HG03039 (cell line): ENCODE measurements around the gene AGBL5.
"Not testable (repeated sequence)": the region's sequence is repeated elsewhere in the genome, so short reads cannot be mapped to it uniquely, and the experiment has no call there.

Experiments used
- ATAC-seq: cut with Tn5 transposase; IDR thresholded peaks from one replicate; pipeline ENCODE4 v1.9.1; 2021; ENCODE audit warnings: mild to moderate bottlenecking, moderate library complexity; ENCODE audit not compliant: unreplicated experiment

Gene AGBL5

DNA sequence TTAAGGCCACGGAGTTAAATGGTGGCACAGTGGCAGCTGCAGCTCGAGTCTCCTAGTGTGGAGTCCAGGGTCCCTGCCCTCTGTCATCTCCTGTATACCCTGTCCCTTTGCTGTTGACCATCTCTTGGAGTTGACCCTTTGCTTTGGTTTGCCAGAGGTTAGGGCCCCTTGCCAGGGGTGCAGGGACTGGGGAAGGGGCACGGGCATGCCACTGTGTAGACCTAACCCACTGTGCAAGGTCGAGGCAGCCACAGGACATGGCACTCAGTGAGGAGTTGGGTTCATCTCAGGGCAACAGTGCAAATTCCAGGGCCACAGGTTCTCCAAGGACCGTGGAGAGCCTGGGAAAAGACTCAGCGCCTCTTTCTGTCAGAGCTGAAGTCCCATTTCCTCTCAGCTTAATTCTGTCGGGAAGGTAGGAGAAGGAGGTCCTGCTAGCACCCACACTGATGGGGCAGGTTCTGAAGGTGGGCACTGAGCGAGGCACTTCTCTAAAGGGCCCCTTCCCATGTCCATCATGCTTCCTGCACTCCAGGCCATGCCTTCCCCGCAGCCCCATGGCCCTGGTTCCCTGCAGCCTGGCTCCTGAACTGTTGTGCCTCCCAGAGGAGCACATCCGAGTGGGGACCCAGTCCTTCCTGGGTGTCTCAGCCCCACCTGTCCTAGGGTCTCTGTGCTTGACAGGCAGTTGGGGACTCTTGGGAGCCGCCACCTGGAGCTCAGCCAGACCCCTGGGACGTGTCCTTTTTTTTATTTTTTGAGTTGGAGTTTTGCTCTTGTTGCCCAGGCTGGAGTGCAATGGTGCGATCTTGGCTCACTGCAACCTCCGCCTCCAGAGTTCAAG lies 37.9 kb downstream of the AGBL5 start:
- no peak for ATAC-seq

DNA sequence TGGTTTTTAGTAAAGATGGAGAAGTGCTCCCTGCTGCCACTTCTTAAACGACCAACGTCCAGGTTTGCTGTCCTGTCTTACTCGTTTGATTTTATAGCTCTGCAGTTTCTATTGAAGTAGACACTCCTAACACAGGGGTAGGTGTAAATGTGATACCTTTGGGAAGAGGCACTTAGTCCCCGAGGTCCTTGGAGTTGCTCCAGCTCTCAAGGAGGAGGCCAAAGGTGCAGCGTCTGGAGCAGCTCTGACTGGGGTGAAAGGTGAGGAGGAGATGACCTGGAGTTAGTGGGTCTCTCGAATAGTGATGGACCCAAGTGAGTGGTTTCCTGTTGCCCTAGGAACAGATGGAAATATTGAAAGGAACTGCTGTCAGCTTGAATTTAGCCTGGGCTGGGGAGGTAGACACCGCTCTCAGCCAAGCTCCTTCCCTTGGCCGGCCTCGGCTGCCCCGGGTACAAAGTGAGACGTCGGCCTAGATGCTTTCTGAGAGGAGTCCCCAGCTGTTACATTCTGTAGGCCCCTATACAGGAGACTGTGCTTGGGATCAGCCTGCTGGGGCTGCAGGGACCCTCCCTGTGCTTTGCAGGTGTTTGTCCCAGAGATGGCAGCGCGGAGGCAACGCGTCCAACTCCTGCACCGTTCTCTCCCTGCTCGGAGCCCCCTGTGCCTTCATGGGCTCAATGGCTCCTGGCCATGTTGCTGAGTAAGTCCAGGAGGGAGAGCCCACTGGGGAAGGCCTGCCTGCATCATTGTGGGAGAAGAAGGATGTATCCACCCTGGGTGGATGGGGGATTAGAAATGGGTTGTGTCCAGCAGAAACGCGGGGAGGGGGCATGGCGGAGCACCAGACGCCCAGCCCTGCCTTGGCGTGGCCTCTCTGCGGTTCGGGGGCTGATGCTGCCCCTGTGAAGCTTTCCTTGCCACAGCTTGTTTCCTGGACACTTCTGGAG lies 40.6 kb downstream of the AGBL5 start:
- no peak for ATAC-seq

DNA sequence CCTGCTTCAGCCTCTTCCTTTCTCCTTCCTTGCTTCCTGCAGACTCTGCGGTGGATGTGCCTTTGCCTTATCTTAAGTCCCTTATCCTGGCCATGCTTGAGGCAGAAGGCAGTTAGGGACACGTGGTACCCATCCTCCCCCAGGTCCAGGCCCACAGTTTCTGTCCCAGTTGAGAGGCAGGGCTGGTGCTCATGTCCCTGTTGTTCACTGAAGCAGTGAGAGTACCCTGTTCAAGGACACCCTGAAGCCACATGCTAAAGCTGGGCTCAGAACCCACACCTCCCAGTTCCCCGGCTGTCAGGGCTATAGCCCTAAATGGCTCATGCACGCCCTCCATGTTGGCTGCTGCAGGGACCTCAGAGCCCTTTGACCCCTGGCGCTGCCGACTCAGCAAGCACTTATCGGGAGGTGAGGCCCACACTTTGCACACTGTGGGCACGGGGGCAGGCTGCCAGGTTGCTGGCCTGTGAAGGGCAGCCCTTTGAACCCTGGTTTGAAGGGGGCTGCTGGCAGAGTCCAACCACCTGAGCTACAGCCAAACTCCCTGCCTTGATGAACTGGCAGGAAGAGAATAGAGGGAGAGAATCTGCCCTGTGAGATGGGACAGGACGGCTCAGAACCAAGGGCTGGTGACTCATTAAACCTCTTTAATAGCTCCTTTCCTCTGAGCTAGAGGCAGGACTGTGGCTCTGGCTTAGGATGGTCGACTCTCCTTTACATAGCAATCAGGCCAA lies 41.4 kb downstream of the AGBL5 start:
- ATAC-seq = no peak

DNA sequence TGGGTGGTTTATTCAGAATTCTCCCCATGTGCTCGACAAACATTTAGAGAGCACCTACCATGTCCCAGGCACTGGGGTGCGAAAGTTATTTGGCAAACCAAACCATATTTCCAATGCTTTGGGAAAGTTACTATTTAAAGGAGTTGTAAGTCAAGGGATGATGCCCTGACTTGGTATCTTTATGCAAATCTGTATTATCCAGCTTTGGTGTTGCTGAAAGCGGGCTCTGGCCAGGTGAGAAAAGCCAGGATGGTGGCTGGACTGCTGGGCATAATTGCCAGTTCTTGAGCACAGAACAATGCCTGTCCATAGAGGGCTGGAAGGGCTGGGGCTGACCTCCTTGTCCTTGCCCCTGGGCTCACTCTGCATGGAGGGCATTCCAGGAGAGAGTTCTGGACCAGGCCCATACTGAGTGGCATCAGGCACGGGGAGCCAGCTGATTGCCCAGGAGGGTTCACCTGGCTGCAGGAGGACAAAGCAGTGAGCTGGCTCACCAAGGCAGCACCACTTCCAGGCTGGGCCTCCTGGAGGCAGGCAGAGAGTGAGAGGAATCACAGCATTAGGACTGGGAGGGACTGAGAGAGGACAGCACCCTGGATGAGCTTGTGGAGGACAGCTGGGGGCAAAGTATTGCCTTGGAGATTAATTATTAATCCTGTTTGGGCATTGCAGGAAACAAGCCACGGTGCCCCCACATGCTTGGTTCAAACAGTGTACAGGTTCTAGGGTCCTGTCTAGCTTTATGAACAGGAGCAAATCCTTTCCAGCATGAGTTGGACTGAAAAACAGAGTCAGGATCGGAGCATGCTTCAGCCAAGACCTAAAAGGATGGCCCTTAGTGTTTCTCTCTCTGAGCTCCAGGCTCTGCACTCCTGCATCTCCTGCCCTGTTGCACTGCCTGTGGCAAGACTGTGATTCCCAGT lies 42.2 kb downstream of the AGBL5 start:
- no peak for ATAC-seq

DNA sequence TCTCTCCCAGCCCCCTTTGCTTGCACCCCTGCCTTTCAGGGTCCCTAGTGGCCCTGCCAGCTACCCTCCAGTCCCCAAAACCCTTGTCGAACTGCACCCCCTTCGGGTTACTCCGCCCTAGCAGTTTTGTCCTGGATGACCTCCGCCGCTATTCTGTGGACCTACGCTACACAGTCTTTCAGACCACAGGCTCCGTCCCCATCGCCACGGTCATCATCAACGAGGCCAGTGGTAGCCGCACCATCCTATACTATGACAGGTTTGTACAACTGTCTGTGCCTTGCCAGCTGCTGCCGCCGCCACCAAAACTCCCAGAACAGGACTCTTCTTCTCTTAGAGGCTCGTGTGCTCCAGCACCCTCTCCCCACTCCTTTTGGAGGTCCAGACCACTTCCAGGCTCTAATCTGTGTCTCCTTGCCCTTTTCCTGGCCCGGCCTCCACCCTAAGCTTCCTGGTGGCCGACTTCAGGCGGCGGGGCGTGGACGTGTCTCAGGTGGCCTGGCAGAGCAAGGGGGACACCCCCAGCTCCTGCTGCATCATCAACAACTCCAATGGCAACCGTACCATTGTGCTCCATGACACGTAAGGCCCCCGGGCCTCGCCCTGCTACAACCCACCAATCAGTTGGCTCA lies 43.0 kb downstream of the AGBL5 start:
- ATAC-seq = no peak

DNA sequence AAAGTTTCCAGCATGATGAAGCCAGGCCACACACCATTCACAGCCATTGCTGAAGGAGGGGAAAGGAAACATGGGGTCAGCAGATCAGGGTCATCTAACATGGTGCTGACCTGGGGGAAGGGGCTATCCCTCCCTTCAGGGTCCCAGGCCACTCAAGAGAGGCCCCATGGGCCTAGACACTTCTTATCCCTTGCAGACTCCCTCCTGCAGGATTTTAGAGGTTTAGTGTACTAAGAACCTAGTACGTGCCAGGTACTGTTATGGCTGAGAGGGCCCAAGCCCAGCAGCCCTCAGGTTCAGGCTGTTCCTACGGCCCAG lies 43.9 kb downstream of the AGBL5 start:
- ATAC-seq = no peak

DNA sequence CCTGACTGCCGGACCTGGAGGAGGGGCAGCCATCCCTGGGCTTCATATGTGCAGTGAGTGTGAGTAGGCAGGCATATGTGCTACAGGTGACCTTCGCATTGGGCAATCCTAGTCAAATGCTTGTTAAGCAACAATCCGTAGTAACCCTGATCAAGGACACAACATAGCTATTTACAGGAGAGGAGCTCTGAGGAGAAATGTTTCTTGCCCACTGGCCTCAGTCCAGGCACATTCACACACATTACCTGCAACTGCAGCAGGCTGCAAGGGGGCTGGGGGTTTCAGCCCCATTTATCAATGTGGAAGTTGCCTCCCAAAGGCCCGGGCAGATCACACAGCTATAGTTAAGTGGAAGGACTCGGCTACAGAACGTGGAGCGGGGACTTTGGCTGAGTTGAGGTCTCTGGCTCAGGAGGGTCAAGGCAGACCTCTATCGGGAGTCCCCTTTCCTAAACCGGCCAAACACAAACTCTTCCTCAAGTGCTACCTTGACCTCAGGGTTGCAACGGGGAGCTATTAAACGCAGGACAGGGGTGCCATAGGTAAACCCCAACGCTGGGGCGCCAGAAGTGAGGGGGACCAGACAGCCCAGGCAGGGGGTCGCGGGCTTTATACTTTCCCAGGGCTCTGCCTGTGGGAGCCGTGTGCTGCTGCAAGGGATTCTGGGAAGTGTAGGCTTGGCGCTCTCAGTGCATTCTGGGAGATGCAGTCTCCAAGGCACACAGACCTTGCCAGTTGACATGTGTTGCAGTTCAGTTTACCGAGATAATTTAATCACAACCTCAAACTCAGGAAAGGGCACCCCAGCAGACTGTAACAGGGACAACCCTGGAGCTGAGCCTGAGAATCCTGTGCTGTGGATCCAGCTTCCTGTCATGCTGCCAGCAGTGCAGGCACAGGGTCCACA lies 44.5 kb downstream of the AGBL5 start:
- no peak for ATAC-seq

DNA sequence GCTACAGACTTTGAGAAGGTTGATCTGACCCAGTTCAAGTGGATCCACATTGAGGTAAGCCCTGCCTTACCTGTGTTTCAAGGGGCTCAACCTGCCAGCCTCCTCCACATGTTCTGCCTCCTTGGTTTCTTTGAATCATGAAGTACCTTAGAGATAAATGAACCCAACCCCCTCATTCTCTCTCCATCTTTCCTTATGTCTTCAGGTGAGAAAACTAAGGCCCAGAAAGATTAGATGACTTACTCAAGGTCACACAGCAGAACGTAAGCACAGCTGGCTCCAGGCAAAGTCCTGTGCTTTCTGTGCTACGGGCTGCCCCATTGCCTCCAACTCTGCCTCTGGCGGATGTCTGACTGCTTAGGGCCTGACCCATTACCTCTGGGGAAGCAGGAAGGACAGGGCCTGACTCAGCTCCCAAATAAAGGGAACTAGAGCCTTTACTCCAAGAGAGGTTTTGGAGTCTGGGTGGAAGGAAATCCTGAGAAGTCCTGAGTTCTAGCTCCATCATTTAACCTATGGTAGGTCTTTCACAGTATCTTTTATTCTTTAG lies 45.4 kb downstream of the AGBL5 start:
- no peak for ATAC-seq

DNA sequence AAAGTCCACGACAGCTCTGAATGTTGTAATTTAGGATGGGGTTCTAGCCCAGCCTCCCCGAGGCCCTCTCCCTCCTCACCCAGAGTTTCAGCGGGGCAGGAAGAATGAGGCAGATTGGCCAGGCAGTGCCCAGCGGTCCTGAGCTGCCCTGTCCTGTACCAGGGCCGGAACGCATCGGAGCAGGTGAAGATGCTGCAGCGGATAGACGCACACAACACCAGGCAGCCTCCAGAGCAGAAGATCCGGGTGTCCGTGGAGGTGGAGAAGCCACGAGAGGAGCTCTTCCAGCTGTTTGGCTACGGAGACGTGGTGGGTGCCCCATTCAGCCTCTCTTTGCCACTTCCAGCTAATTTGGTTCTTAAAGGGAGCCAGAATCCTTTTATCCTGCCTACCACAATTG lies 45.9 kb downstream of the AGBL5 start:
- ATAC-seq = no peak

DNA sequence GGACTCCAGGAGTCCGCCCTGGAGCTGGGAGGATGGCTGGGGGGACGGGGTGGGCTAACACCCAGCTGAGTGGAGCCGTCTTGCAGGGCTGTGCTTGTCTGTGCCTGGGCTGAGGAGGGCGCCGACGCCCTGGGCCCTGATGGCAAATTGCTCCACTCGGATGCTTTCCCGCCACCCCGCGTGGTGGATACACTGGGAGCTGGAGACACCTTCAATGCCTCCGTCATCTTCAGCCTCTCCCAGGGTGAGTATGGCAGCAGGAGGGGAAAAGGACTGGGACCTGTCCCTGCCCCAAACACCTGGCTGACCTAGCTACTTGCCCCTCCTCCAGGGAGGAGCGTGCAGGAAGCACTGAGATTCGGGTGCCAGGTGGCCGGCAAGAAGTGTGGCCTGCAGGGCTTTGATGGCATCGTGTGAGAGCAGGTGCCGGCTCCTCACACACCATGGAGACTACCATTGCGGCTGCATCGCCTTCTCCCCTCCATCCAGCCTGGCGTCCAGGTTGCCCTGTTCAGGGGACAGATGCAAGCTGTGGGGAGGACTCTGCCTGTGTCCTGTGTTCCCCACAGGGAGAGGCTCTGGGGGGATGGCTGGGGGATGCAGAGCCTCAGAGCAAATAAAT lies 48.0 kb downstream of the AGBL5 start:
- no peak for ATAC-seq

DNA sequence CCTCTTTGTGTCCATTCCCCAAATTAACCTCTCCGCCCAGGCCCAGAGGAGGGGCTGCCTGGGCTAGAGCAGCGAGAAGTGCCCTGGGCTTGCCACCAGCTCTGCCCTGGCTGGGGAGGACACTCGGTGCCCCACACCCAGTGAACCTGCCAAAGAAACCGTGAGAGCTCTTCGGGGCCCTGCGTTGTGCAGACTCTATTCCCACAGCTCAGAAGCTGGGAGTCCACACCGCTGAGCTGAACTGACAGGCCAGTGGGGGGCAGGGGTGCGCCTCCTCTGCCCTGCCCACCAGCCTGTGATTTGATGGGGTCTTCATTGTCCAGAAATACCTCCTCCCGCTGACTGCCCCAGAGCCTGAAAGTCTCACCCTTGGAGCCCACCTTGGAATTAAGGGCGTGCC lies 48.6 kb downstream of the AGBL5 start:
- no peak for ATAC-seq

DNA sequence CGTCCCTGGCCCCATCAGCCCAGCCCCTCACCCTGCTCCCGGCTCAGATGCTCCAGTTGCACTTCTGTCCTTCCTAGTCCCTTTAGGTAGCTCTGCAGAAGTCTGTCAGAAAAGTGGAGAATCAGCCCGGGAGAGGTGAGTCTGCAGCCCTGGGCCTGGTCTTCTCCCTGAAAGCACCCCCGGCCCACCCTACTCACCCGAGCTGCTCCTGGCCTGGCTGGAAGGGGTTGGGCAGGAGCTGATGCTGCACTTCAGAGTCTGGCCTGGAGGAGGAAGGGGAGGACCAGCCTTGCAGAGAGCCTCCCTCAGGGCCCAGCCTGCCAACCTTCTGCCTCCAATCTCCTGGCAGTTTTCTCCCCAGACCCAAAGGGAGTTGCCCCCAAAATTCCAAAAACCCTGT lies 50.9 kb downstream of the AGBL5 start:
- no peak for ATAC-seq

DNA sequence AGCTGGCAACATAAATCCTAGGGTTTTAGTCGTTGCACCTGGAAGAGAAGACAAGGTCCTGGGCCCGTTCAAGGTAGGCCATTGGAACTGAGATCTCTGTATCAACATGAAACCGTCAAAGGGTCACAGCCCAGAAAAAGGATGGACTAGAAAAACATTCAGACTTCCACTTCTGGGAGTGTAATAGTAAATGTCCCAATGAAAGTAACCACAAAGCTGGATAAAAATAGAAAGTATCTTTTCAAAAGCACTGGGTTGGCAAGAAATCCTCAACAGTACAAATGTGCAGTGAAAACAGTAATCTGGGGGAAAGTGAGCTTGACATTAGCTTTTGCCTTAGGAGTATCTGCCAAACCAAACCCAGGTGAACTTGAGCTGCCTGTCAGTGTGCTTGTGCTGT lies 54.5 kb downstream of the AGBL5 start:
- no peak for ATAC-seq

DNA sequence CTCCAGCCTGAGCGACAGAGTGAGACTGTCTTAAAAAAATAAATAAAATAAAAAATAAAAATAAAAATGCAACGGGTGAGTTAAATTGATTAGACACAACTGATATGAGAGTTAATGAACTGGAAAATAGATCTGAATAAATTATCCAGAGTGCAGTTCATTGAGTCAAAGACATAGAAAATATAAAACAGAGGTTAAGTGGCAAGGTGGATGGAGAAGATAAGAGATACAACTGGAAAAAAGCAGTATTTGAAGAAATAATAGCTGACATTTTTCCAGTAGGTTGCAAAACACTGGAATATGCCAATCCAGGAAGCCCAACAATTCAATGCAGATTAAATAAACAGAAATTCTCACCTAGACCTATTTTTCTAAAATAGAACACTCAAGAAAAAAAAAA lies 56.8 kb downstream of the AGBL5 start:
- no peak for ATAC-seq

DNA sequence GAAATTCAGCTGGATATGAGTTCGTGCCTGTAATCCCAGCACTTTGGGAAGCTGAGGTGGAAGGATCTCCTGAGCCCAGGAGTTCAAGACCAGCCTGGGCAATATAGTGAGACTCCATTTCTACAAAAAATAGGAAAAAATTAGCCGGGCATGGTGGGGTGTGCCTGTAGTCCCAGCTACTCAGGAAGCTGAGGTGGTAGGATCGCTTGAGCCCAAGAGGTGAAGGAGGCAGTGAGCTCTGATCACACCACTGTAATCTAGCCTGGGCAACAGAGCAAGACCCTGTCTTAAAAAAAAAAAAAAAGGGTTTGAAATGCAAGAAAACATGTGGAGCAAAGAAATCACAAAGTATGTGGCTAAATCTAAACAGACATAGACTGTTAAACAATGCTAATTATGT lies 57.6 kb downstream of the AGBL5 start:
- ATAC-seq = no peak

DNA sequence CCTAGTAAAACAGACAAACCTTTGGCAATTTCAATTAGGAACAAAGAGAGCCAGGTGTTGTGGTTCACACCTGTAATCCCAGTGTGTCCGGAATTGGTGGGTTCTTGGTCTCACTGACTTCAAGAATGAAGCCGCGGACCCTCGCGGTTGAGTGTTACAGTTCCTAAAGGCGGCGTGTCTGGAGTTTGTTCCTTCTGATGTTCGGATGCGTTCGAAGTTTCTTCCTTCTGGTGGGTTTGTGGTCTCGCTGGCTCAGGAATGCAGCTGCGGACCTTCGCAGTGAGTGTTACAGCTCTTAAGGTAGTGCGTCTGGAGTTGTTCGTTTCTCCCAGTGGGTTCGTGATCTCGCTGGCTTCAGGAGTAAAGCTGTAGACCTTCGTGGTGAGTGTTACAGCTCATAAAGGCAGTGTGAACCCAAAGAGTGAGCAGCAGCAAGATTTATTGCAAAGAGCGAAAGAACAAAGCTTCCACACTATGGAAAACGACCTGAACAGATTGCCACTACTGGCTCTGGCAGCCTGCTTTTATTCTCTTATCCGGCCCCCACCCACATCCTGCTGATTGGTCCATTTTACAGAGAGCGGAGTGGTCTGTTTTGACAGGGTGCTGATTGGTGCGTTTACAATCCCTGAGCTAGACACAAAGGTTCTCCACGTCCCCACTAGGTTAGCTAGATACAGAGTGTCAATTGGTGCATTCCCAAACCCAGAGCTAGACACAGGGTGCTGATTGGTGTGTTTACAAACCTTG lies 59.3 kb downstream of the AGBL5 start:
- ATAC-seq = not testable (repeated sequence)

DNA sequence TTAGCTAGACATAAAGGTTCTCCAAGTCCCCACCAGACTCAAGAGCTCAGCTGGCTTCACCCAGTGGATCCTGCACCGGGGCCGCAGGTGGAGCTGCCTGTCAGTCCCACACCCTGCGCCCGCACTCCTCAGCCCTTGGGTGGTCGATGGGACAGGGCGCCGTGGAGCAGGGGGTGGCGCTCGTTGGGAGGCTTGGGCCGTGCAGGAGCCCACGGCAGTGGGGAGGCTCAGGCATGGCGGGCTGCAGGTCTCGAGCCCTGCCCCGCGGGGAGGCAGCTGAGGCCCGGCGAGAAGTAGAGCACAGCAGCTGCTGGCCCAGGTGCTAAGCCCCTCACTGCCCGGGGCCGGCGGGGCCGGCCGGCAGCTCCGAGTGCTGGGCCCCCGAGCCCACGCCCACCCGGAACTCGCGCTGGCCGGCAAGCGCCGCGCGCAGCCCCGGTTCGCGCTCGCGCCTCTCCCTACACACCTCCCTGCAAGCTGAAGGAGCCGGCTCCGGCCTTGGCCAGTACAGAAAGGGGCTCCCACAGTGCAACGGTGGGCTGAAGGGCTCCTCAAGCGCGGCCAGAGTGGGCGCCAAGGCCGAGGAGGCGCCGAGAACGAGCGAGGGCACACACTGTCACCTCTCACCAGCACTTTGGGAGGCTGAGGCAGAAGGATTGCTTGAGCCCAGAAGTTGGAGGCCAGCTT lies 60.1 kb downstream of the AGBL5 start:
- ATAC-seq = not testable (repeated sequence)
